K562 (cell line): ENCODE results near the gene CARD8. TPM values are rescaled to one million over a fixed set of nuclear protein-coding genes. Genes with fewer than 3 reads are reported as not detected.
A peak's percentile ranks its signal among the peaks of the same experiment; 100 is the strongest.

ENCODE experiments used
- ATF1 ChIP-seq, 2 experiments: fragments of 450-650 bp in 1 of 2; IDR thresholded peaks; 2 replicates each; pipeline ENCODE4 v1.6.1; 2016; ENCODE audit warnings: missing compliant biosample characterization in 1 of 2, missing genetic modification characterization in 1 of 2
- ELF2 ChIP-seq: fragments of 250-450 bp; sonication (Bioruptor Pico); IDR thresholded peaks from 2 replicates; pipeline ENCODE4 v1.5.0; 2021; ENCODE audit warnings: mild to moderate bottlenecking
- FOXP1 ChIP-seq: sonication (generic); formaldehyde crosslinking; IDR thresholded peaks from 2 replicates; pipeline ENCODE4 v1.8.0; 2022; ENCODE audit warnings: mild to moderate bottlenecking, missing genetic modification reagents
- LEF1 ChIP-seq: fragments of 450-650 bp; IDR thresholded peaks from 2 replicates; pipeline ENCODE4 v1.6.1; 2016; ENCODE audit warnings: mild to moderate bottlenecking
- PHF20 ChIP-seq: fragments of 450-650 bp; IDR thresholded peaks from 2 replicates; pipeline ENCODE4 v1.6.1; 2018; ENCODE audit not compliant: partially characterized antibody
- POLR3G ChIP-seq: IDR thresholded peaks from 2 replicates; pipeline ENCODE4 v1.6.1; 2011; ENCODE audit not compliant: insufficient read length, insufficient replicate concordance; ENCODE audit errors: extremely low read depth
- XRCC5 ChIP-seq: fragments of 200-400 bp; formaldehyde crosslinking; IDR thresholded peaks from 2 replicates; pipeline ENCODE4 v1.6.1; 2017; ENCODE audit warnings: low read depth, mild to moderate bottlenecking, low read length
- ZNF212 ChIP-seq: fragments of 450-650 bp; formaldehyde crosslinking; IDR thresholded peaks from 2 replicates; pipeline ENCODE4 v1.4.0; 2020; ENCODE audit warnings: mild to moderate bottlenecking
- ZNF311 ChIP-seq: fragments of 250-450 bp; sonication (Bioruptor Pico); IDR thresholded peaks from 2 replicates; pipeline ENCODE4 v1.4.0; 2020; ENCODE audit warnings: mild to moderate bottlenecking, moderate library complexity
- ZNF318 ChIP-seq, 2 experiments: fragments of 450-650 bp; IDR thresholded peaks; 2 replicates each; pipeline ENCODE4 v1.6.1; 2016; ENCODE audit warnings: mild to moderate bottlenecking in 2 of 2, borderline replicate concordance in 1 of 2, low read depth in 1 of 2, moderate library complexity in 1 of 2
- ZNF780A ChIP-seq: fragments of 250-450 bp; sonication (Bioruptor Pico); IDR thresholded peaks from 2 replicates; pipeline ENCODE4 v1.5.0; 2021; ENCODE audit warnings: mild to moderate bottlenecking
- ZNF785 ChIP-seq: fragments of 250-450 bp; sonication (Bioruptor Pico); IDR thresholded peaks from 2 replicates; pipeline ENCODE4 v1.4.0; 2020; ENCODE audit warnings: mild to moderate bottlenecking
- polyA plus RNA-seq, 8 experiments: library from polyadenylated mRNA; depleted of rRNA in 4 of 8; stranded (reverse) in 5 of 8; unstranded in 3 of 8; fragments of >200 nt; fragmentation: Nextera tagmentation in 2 of 8; fragmentation: Illumina TruSeq in 1 of 8; extraction: Ambion mirVana in 2 of 8; extraction: Trizol in 1 of 8; gene quantifications; 2 replicates each; pipeline versions ENCODE4 v1.2.1 to v1.2.3, GENCODE V29; 2011 to 2014; ENCODE audit warnings: inconsistent platforms in 1 of 8, missing spikeins in 1 of 8
- total RNA-seq, 7 experiments: library from RNA; depleted of rRNA in 6 of 7; stranded (reverse); fragments of >200 nt in 6 of 7; fragmentation: Illumina TruSeq in 2 of 7; extraction: Trizol in 2 of 7; gene quantifications; 2 replicates each; pipeline versions ENCODE4 v1.2.1 to v1.2.3, GENCODE V29; 2011 to 2021; ENCODE audit warnings: low replicate concordance in 1 of 7
- TF ChIP-seq, protein P1 (sequence below): fragments of 150-350 bp; conservative IDR thresholded peaks from 2 replicates; pipeline ENCODE4 v1.6.1; 2014; ENCODE audit warnings: low read length
- TF ChIP-seq, protein P2 (sequence below): fragments of 450-650 bp; conservative IDR thresholded peaks from 2 replicates; pipeline ENCODE4 v1.6.1; 2016; ENCODE audit warnings: missing genetic modification characterization, low read depth, mild to moderate bottlenecking, control low read depth, missing compliant biosample characterization

CARD8 gene
- total and polyA plus RNA-seq, 9 of the 15 experiments (the other 6 are each of a cell fraction or from before 2014, with no cell fraction given), result 11.5 to 26.4 (median 20.8) TPM

DNA sequence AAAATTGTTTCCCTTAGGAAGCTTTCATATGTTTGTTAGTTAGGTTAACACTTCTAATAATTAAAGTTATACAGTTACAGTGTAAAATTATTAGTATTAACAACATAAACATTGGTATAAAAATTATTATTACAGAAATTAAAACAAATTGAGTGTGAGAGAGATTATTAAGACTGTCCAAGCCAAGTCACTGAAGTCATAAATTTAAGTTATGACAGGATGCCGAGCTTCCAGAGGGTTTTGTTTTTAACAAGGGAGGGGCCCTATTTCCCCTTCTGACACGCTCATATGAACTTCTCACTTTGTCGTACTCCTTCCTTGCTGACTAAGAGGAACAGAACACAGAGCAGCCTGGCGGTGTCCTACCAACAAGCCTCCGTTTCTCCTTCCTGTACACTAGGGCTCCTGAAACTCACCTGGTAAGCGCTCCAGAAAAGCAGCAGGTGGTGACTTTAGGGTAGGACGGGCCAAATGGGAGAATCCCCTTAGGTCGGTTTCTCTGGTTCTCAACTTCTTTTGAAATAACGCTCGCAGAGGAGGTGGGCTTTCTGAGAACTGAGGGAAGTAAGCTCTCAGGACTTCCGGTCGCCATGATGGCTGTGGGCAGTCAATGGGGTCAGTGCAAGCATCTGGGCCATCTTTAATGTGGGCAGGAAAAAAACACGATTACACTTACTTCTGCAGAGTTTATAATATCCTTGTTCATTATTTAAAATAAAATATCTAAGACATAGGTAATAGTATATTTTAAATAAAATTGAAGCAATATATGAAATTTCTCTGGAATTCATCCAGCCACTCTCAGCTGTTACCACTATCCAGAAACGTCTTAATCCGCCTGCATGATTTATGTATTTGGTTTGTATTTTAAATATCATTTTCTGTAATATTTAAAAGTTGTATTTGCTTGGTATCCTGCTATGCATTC is at the start of gene CARD8 (continued):
- TF ChIP-seq, protein P1, sequence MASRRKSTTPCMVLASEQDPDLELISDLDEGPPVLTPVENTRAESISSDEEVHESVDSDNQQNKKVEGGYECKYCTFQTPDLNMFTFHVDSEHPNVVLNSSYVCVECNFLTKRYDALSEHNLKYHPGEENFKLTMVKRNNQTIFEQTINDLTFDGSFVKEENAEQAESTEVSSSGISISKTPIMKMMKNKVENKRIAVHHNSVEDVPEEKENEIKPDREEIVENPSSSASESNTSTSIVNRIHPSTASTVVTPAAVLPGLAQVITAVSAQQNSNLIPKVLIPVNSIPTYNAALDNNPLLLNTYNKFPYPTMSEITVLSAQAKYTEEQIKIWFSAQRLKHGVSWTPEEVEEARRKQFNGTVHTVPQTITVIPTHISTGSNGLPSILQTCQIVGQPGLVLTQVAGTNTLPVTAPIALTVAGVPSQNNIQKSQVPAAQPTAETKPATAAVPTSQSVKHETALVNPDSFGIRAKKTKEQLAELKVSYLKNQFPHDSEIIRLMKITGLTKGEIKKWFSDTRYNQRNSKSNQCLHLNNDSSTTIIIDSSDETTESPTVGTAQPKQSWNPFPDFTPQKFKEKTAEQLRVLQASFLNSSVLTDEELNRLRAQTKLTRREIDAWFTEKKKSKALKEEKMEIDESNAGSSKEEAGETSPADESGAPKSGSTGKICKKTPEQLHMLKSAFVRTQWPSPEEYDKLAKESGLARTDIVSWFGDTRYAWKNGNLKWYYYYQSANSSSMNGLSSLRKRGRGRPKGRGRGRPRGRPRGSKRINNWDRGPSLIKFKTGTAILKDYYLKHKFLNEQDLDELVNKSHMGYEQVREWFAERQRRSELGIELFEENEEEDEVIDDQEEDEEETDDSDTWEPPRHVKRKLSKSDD, result 0 out of 2 replicates have a peak, but pooled peaks have one; percentile 45
- TF ChIP-seq ZNF318 (IDR thresholded peaks at IDR 0.05; ENCODE audit: borderline replicate concordance in 1 of 2, low read depth in 1 of 2), result peak in 1 of 2 experiments; percentile 51; a peak in 1 of 4 replicates
- no peak for TF ChIP-seq ZNF212 (CRISPR knock-in tag)
- TF ChIP-seq ZNF785, result no peak
- peak; percentile 87 for TF ChIP-seq PHF20
- no peak for TF ChIP-seq FOXP1
- peak; percentile 54; the same call in 1 of the 2 replicates for TF ChIP-seq ELF2 (CRISPR knock-in tag)
- no peak for TF ChIP-seq POLR3G
- TF ChIP-seq, protein P2, sequence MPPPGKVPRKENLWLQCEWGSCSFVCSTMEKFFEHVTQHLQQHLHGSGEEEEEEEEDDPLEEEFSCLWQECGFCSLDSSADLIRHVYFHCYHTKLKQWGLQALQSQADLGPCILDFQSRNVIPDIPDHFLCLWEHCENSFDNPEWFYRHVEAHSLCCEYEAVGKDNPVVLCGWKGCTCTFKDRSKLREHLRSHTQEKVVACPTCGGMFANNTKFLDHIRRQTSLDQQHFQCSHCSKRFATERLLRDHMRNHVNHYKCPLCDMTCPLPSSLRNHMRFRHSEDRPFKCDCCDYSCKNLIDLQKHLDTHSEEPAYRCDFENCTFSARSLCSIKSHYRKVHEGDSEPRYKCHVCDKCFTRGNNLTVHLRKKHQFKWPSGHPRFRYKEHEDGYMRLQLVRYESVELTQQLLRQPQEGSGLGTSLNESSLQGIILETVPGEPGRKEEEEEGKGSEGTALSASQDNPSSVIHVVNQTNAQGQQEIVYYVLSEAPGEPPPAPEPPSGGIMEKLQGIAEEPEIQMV (tag), result 0 out of 2 replicates have a peak, but pooled peaks have one; percentile 54
- TF ChIP-seq ZNF780A (CRISPR knock-in tag), result no peak
- TF ChIP-seq LEF1, result peak; percentile 76
- TF ChIP-seq ATF1 (CRISPR knock-in tag; IDR thresholded peaks at IDR 0.05), result no peak
- TF ChIP-seq ATF1 (tag; IDR thresholded peaks at IDR 0.05), result peak; percentile 88
- no peak for TF ChIP-seq ZNF311 (CRISPR knock-in tag)
- TF ChIP-seq XRCC5, result peak; percentile 75
